GM18511 (cell line): ENCODE results near the gene PTPRC.

Experiments
- ATAC-seq: cut with Tn5 transposase; IDR thresholded peaks from one replicate; pipeline ENCODE4 v1.9.1; 2021; ENCODE audit warnings: mild to moderate bottlenecking, moderate library complexity; ENCODE audit not compliant: unreplicated experiment

PTPRC gene

GRCh38 chr1:198669023-198669698, 30.3 kb downstream of the PTPRC start:
- ATAC-seq = peak; percentile 89

GRCh38 chr1:198669771-198670170, 30.9 kb downstream of the PTPRC start:
- no peak for ATAC-seq

- ATAC-seq = peak; percentile 44
Observed at GRCh38 chr1:198671136-198671535, 32.3 kb downstream of the PTPRC start.

GRCh38 chr1:198672124-198672523, 33.3 kb downstream of the PTPRC start:
- ATAC-seq = no peak

- ATAC-seq = no peak
Observed at GRCh38 chr1:198674009-198674408, 35.2 kb downstream of the PTPRC start.

- ATAC-seq = no peak
Observed at GRCh38 chr1:198676253-198676652, 37.4 kb downstream of the PTPRC start.

GRCh38 chr1:198677027-198677426, 38.2 kb downstream of the PTPRC start:
- no peak for ATAC-seq

- ATAC-seq = no peak
Observed at GRCh38 chr1:198677871-198678270, 39.0 kb downstream of the PTPRC start.

GRCh38 chr1:198678301-198678836, 39.5 kb downstream of the PTPRC start:
- no peak for ATAC-seq

- ATAC-seq = peak; percentile 42
Observed at GRCh38 chr1:198678901-198679329, 40.1 kb downstream of the PTPRC start.

GRCh38 chr1:198679535-198680173, 40.8 kb downstream of the PTPRC start:
- no peak for ATAC-seq

- no peak for ATAC-seq
Observed at GRCh38 chr1:198680174-198680875, 41.5 kb downstream of the PTPRC start.

GRCh38 chr1:198681252-198681651, 42.4 kb downstream of the PTPRC start:
- ATAC-seq = no peak

GRCh38 chr1:198681831-198682759, 43.3 kb downstream of the PTPRC start:
- peak; percentile 95 for ATAC-seq

- ATAC-seq = no peak
Observed at GRCh38 chr1:198682850-198683249, 44.0 kb downstream of the PTPRC start.

GRCh38 chr1:198683449-198683848, 44.6 kb downstream of the PTPRC start:
- no peak for ATAC-seq

- no peak for ATAC-seq
Observed at GRCh38 chr1:198686069-198686728, 47.4 kb downstream of the PTPRC start.

GRCh38 chr1:198687429-198687828, 48.6 kb downstream of the PTPRC start:
- no peak for ATAC-seq

- ATAC-seq = no peak
Observed at GRCh38 chr1:198691063-198691462, 52.2 kb downstream of the PTPRC start.

- ATAC-seq = no peak
Observed at GRCh38 chr1:198693321-198693720, 54.5 kb downstream of the PTPRC start.
